ENCODE data around the gene ADAMTSL3. TPM values are rescaled to one million over a fixed set of nuclear protein-coding genes. Genes with fewer than 3 reads are reported as not detected.

Gene ADAMTSL3
- total and polyA plus RNA-seq, 2 experiments from 2014 or later = 0.61 to 0.87 TPM

GRCh38 chr15:83854950-83855707, 201.2 kb downstream of the ADAMTSL3 start (continued):
- TF ChIP-seq, protein P1, sequence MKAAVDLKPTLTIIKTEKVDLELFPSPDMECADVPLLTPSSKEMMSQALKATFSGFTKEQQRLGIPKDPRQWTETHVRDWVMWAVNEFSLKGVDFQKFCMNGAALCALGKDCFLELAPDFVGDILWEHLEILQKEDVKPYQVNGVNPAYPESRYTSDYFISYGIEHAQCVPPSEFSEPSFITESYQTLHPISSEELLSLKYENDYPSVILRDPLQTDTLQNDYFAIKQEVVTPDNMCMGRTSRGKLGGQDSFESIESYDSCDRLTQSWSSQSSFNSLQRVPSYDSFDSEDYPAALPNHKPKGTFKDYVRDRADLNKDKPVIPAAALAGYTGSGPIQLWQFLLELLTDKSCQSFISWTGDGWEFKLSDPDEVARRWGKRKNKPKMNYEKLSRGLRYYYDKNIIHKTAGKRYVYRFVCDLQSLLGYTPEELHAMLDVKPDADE (IDR thresholded peaks at IDR 0.05) = no peak
- no peak for TF ChIP-seq NANOG (IDR thresholded peaks at IDR 0.05; ENCODE audit: borderline replicate concordance)

GRCh38 chr15:83855956-83856355, 202.0 kb downstream of the ADAMTSL3 start:
- H3K36me3 ChIP-seq (ENCODE audit: insufficient read depth) = no peaks in the 10 kb centered on the region
- H3K79me2 ChIP-seq (replicated peaks; ENCODE audit: insufficient read depth) = no peaks in the 10 kb centered on the region
- H3K27me3 Mint-ChIP-seq (ENCODE audit: insufficient read depth, low read depth, poor library complexity) = no peaks in the 10 kb centered on the region
- no peaks in the 10 kb centered on the region for H3K4me1 Mint-ChIP-seq
- no peak overlapping the region for H3K4me2 ChIP-seq
- H3K36me3 Mint-ChIP-seq (ENCODE audit: low read depth) = peaks cover 9% of the 10 kb centered on the region; the same call in 2 of the 3 replicates
- H3K9me2 ChIP-seq (ENCODE audit: insufficient read depth) = 0 out of 2 replicates have a peak, but pooled peaks cover 4% of the 10 kb centered on the region
- no peak overlapping the region for H3K27ac ChIP-seq (ENCODE audit: low read depth)
- ATAC-seq (no peak), DNase-seq (ENCODE audit: low spot score) (no peak)
- H3K4me1 ChIP-seq (ENCODE audit: insufficient read depth) = no peaks in the 10 kb centered on the region
- H3F3A ChIP-seq (replicated peaks; ENCODE audit: low read depth) = no peaks in the 10 kb centered on the region
- no peaks in the 10 kb centered on the region for H4K20me1 ChIP-seq (replicated peaks; ENCODE audit: insufficient read depth)
- H2AFZ ChIP-seq = no peak overlapping the region
- no peak overlapping the region for H3K27ac Mint-ChIP-seq
- peaks cover 14% of the 10 kb centered on the region for H3K9me3 Mint-ChIP-seq
- no peak overlapping the region for H3K4me3 ChIP-seq
- H3K27me3 ChIP-seq (ENCODE audit: insufficient read depth) = no peaks in the 10 kb centered on the region
- H3K4me3 Mint-ChIP-seq = no peak overlapping the region
- TF ChIP-seq ZNF114 (CRISPR knock-in tag; IDR thresholded peaks at IDR 0.05) (no peak), NANOG (IDR thresholded peaks at IDR 0.05; ENCODE audit: borderline replicate concordance) (no peak), EZH2phosphoT487 (IDR thresholded peaks at IDR 0.05; ENCODE audit: unreplicated experiment) (no peak), ZNF331 (CRISPR knock-in tag; IDR thresholded peaks at IDR 0.05; ENCODE audit: low read depth) (no peak), EZH2 (IDR thresholded peaks at IDR 0.05; ENCODE audit: low read depth, unreplicated experiment) (no peak), JUNB (IDR thresholded peaks at IDR 0.05; ENCODE audit: unreplicated experiment) (no peak), STAT1 (IDR thresholded peaks at IDR 0.05; ENCODE audit: unreplicated experiment) (no peak), REST (IDR thresholded peaks at IDR 0.05; ENCODE audit: unreplicated experiment) (no peak), POLR2AphosphoS5 (IDR thresholded peaks at IDR 0.05; ENCODE audit: low read depth) (no peak), ZNF462 (CRISPR knock-in tag; IDR thresholded peaks at IDR 0.05) (no peak)
- TF ChIP-seq, protein P2, sequence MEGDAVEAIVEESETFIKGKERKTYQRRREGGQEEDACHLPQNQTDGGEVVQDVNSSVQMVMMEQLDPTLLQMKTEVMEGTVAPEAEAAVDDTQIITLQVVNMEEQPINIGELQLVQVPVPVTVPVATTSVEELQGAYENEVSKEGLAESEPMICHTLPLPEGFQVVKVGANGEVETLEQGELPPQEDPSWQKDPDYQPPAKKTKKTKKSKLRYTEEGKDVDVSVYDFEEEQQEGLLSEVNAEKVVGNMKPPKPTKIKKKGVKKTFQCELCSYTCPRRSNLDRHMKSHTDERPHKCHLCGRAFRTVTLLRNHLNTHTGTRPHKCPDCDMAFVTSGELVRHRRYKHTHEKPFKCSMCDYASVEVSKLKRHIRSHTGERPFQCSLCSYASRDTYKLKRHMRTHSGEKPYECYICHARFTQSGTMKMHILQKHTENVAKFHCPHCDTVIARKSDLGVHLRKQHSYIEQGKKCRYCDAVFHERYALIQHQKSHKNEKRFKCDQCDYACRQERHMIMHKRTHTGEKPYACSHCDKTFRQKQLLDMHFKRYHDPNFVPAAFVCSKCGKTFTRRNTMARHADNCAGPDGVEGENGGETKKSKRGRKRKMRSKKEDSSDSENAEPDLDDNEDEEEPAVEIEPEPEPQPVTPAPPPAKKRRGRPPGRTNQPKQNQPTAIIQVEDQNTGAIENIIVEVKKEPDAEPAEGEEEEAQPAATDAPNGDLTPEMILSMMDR (conservative IDR thresholded peaks at IDR 0.05; ENCODE audit: low read depth in 2 of 2) = no peak
